ENCODE measurements around the gene ZNF492.
"Not testable (repeated sequence)": the region's sequence is repeated elsewhere in the genome, so short reads cannot be mapped to it uniquely, and the experiment has no call there.

Gene ZNF492

DNA sequence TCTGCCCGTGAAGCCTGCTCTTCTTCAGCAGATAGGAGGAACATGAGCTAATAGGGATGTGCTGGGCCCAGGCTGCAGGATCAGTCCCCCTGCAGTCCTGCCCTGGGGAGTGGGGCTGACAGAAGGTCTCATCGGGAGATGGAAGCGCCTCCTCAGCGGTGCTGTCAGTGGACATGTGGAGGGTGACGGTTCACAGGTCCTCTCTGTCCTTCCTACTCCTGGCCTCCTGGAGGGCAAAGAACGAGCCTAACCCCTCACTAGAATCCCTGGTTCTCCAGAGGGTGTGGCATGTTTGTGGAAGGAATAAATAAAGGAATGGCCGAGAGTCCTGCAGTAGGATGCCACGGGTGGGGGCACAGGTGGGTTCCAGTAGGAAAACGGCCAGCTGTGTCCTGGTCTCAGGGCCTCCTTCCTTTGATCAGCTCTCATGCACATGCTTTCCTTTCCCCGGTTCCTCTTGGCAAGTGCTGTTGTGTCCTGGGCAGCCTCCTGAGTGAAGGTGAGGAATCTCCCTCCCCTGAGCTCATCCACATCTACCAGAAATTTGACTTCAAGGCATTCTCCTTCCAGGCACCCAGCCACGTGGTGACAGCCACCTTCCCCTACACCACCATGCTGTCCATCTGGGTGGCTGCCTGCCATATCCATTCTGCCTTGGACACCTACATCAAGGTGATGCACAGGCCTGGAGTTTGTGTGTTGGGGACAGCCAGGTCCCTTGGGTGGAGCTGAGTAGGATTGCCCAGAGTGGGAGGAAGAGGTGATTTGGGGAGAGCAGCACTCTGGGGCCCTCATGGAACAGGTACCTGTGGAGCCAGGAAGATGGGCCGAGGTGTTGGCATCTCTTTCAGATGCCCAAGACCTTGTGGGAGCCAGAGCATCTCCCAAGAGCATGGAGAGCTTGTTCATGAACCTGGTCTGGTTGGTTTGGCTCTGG lies 28.6 kb upstream of the ZNF492 start:
- Histone ChIP-seq H3K9ac (ENCODE audit: low read length in 2 of 2) (no peak overlapping the region), H3K36me3 (ENCODE audit: control insufficient read depth in 2 of 2, insufficient read depth in 2 of 2, low read length in 2 of 2) (no peaks in the 10 kb centered on the region), H3K27me3 (ENCODE audit: control insufficient read depth in 1 of 2, insufficient read depth in 2 of 2, low read length in 2 of 2) (peaks cover 0 to 5% of the 10 kb centered on the region in 2 donors), H3K4me3 (ENCODE audit: low read length in 2 of 2) (no peak overlapping the region), H3K9me3 (ENCODE audit: control insufficient read depth in 2 of 2, low read length in 2 of 2) (peaks cover 0 to 4% of the 10 kb centered on the region in 2 donors), H3K27ac (ENCODE audit: low read length) (no peak overlapping the region), H3K4me1 (ENCODE audit: control insufficient read depth, insufficient read depth, low read length) (no peaks in the 10 kb centered on the region)

DNA sequence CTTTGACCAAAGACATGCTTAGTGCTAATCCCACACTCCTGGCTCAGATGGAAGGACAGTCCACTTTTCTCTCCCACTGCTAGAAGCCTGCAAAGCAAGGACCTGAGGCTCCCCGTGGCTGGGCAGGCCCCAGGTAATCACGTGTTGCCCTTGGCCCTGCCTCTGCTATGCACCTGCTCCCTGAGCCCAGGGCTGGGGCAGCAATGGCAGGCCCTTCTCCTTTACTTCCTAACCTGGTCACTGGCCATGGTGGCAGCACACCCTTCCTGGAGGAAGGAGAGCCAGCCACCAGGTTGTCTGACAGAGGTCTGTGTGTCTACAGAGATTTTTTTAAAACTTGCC lies 27.9 kb upstream of the ZNF492 start:
- Histone ChIP-seq H3K27me3 (ENCODE audit: control insufficient read depth in 1 of 2, insufficient read depth in 2 of 2, low read length in 2 of 2) (peaks cover 0 to 5% of the 10 kb centered on the region in 2 donors), H3K9me3 (ENCODE audit: control insufficient read depth in 2 of 2, low read length in 2 of 2) (peaks cover 0 to 4% of the 10 kb centered on the region in 2 donors), H3K9ac (ENCODE audit: low read length in 2 of 2) (no peak overlapping the region), H3K27ac (ENCODE audit: low read length) (no peak overlapping the region), H3K36me3 (ENCODE audit: control insufficient read depth in 2 of 2, insufficient read depth in 2 of 2, low read length in 2 of 2) (no peaks in the 10 kb centered on the region), H3K4me3 (ENCODE audit: low read length in 2 of 2) (no peak overlapping the region), H3K4me1 (ENCODE audit: control insufficient read depth, insufficient read depth, low read length) (no peaks in the 10 kb centered on the region)

DNA sequence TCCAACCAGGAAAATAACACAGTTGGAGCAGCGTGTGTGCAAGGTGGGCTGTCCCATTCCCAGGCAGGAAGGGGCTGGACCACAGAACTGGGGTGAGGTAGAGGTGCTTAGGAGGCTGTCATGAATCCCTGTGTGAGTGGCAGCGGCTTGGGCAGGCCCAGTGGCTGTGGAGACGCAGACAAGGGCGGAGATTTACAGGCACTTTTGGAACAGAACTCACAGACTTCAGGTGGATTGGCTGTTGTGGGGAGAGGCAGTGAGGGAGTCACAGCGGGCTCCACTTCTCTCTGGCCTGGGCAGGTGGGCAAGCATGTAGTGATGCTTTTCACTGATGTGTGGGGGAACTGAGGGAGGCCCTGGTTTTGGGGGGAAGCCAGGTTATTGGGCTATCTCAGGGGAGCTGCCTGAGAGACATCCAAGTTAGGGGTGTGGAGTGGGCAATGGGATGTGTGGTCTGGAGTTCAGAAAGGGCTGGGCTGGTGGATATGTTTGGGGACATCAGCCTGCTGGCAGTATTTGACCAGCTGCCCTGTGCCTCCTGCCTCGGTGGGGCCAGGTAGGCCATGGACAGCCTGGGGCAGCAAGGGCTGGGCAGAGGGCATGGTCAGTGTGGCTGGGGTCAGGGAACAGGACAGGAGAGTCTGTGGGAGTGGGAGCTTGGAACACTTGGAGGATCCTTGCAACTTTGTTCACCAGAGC lies 27.0 kb upstream of the ZNF492 start:
- H3K9me3 ChIP-seq (ENCODE audit: control insufficient read depth in 2 of 2, low read length in 2 of 2): peaks cover 0 to 4% of the 10 kb centered on the region in 2 donors
- H3K27ac ChIP-seq (ENCODE audit: low read length): no peak overlapping the region
- H3K4me1 ChIP-seq (ENCODE audit: control insufficient read depth, insufficient read depth, low read length): no peaks in the 10 kb centered on the region
- H3K4me3 ChIP-seq (ENCODE audit: low read length in 2 of 2): no peak overlapping the region
- H3K9ac ChIP-seq (ENCODE audit: low read length in 2 of 2): no peak overlapping the region
- H3K36me3 ChIP-seq (ENCODE audit: control insufficient read depth in 2 of 2, insufficient read depth in 2 of 2, low read length in 2 of 2): no peaks in the 10 kb centered on the region
- H3K27me3 ChIP-seq (ENCODE audit: control insufficient read depth in 1 of 2, insufficient read depth in 2 of 2, low read length in 2 of 2): peaks cover 0 to 5% of the 10 kb centered on the region in 2 donors

DNA sequence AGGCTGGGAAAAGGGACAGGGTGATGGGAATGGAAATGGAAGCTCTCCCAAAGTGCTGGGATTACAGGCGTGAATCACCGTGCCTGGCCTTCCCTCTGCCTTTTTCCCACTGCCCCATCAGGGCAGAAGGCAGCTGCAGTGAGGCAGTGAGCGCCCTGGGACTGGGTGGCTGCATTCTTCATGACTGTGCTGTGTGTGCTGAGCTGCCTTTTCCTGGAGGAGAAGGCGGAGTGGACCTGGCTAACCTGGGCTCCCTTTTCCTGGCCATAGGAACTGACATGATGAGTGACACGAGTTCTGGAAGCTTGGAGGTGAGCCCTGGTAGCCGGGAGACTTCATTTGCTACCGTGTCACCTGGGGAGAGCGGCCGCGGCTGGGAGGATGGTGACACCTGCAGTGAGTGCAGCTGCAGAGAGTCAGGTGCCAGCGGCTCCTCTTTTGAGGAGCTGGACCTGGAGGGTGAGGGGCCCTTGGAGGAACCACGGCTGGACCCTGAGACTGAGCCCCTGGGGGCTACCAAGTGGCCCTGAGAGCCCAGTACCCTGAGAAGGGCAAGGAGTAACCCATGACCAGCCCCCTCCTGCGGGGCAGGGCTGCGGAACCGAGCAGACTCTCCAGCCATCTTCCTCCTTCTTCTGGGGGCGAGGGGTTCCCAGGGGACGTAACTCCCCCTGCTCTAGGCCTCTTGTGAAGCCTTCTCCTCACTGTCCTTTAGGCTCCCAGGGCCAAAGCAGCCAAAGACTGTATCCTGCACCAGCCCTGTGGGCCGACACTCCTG lies 26.3 kb upstream of the ZNF492 start:
- no peaks in the 10 kb centered on the region for H3K36me3 ChIP-seq (ENCODE audit: control insufficient read depth in 2 of 2, insufficient read depth in 2 of 2, low read length in 2 of 2)
- H3K9ac ChIP-seq (ENCODE audit: low read length in 2 of 2): no peak overlapping the region
- H3K9me3 ChIP-seq (ENCODE audit: control insufficient read depth in 2 of 2, low read length in 2 of 2): peaks cover 0 to 4% of the 10 kb centered on the region in 2 donors
- no peaks in the 10 kb centered on the region for H3K4me1 ChIP-seq (ENCODE audit: control insufficient read depth, insufficient read depth, low read length)
- peaks cover 0 to 5% of the 10 kb centered on the region in 2 donors for H3K27me3 ChIP-seq (ENCODE audit: control insufficient read depth in 1 of 2, insufficient read depth in 2 of 2, low read length in 2 of 2)
- H3K27ac ChIP-seq (ENCODE audit: low read length): no peak overlapping the region
- no peak overlapping the region for H3K4me3 ChIP-seq (ENCODE audit: low read length in 2 of 2)

DNA sequence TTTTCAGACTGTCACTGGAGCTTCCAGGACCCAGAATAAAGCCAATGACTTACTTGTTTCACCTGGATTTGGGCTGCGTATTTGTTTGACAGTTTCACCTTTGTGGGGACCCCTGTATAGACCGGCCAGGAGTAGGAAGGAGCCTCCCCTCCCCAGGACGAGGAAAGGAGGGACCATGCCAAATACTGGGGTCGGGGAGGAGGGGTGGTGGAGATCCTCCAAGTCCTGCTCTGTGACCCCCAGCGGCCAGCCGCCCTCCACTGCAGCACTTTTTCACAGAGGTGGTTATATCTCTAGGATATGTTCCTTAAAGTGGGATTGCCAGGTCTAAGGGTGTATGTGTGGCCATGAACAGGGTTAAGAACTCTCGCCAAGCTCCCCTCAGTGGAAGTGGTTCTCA lies 25.7 kb upstream of the ZNF492 start:
- H3K27ac ChIP-seq (ENCODE audit: low read length): no peak overlapping the region
- H3K9ac ChIP-seq (ENCODE audit: low read length in 2 of 2): no peak overlapping the region
- peaks cover 0 to 5% of the 10 kb centered on the region in 2 donors for H3K27me3 ChIP-seq (ENCODE audit: control insufficient read depth in 1 of 2, insufficient read depth in 2 of 2, low read length in 2 of 2)
- H3K4me1 ChIP-seq (ENCODE audit: control insufficient read depth, insufficient read depth, low read length): no peaks in the 10 kb centered on the region
- peaks cover 0 to 4% of the 10 kb centered on the region in 2 donors for H3K9me3 ChIP-seq (ENCODE audit: control insufficient read depth in 2 of 2, low read length in 2 of 2)
- H3K36me3 ChIP-seq (ENCODE audit: control insufficient read depth in 2 of 2, insufficient read depth in 2 of 2, low read length in 2 of 2): no peaks in the 10 kb centered on the region
- no peak overlapping the region for H3K4me3 ChIP-seq (ENCODE audit: low read length in 2 of 2)

DNA sequence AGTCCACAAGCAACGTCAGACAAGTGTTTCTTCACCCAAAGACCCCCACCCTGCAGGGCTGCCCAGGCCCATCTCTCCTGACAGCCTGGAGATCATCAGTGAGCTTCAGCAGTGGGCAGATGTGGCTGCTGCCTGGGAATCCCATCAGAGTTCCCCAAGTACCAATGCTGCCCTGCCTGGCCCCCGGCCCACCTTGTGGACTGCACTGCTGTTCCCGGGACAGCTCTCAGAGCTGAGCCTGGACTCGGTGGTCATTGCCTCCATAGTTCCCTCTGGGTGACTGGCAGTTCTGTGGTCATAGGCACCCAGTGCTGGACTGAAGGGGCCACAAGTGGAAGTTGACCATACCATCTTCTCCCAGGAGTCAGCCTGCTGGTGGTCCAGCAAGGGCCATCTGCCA lies 24.5 kb upstream of the ZNF492 start:
- Histone ChIP-seq H3K9me3 (ENCODE audit: control insufficient read depth in 2 of 2, low read length in 2 of 2) (peaks cover 0 to 4% of the 10 kb centered on the region in 2 donors), H3K36me3 (ENCODE audit: control insufficient read depth in 2 of 2, insufficient read depth in 2 of 2, low read length in 2 of 2) (no peaks in the 10 kb centered on the region), H3K27me3 (ENCODE audit: control insufficient read depth in 1 of 2, insufficient read depth in 2 of 2, low read length in 2 of 2) (peaks cover 0 to 5% of the 10 kb centered on the region in 2 donors), H3K4me1 (ENCODE audit: control insufficient read depth, insufficient read depth, low read length) (no peaks in the 10 kb centered on the region), H3K9ac (ENCODE audit: low read length in 2 of 2) (no peak overlapping the region), H3K4me3 (ENCODE audit: low read length in 2 of 2) (no peak overlapping the region), H3K27ac (ENCODE audit: low read length) (no peak overlapping the region)

DNA sequence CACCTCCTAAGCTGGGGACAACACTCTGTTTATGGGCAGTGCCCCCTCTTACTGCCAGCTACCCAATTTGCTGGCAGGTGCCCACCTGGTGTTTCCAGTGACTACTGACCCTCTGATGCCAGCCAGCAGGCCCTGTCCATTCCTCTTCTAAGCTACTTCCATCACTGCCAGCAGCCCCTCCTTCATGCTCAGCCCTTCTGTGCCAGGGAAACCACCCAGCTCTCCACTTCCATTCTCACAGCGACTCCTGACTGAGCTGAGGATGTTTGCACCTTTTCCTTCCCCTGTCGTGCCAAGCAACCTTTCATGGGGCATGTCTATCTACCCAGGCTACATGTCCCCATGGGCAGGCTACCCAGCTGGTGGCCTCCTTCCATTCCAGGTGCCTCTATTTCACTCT lies 24.0 kb upstream of the ZNF492 start:
- Histone ChIP-seq H3K27ac (ENCODE audit: low read length) (no peak overlapping the region), H3K27me3 (ENCODE audit: control insufficient read depth in 1 of 2, insufficient read depth in 2 of 2, low read length in 2 of 2) (peaks cover 0 to 3% of the 10 kb centered on the region in 2 donors), H3K36me3 (ENCODE audit: control insufficient read depth in 2 of 2, insufficient read depth in 2 of 2, low read length in 2 of 2) (no peaks in the 10 kb centered on the region), H3K9ac (ENCODE audit: low read length in 2 of 2) (no peak overlapping the region), H3K4me1 (ENCODE audit: control insufficient read depth, insufficient read depth, low read length) (no peaks in the 10 kb centered on the region), H3K9me3 (ENCODE audit: control insufficient read depth in 2 of 2, low read length in 2 of 2) (peaks cover 0 to 4% of the 10 kb centered on the region in 2 donors), H3K4me3 (ENCODE audit: low read length in 2 of 2) (no peak overlapping the region)

DNA sequence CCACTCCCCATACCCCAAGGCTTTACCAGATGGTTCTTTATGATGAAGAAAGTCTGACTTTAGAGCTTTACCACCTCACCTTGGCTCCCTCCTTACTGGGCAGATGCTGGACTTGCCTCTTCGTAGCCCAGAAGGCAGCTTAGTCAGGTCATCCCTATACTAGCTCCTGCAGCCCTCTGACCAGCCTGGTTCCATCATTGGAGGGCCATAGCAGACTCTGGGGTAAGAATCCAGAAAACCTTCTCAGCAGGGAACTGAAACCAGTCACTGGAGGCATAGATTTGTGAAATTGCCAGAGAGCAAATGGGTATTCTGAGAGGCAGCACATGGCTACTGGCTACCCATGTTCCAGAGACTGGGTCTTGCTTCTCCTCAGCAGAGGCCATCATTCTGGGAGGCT lies 21.8 kb upstream of the ZNF492 start:
- H3K4me3 ChIP-seq (ENCODE audit: low read length in 2 of 2): no peak overlapping the region
- H3K27me3 ChIP-seq (ENCODE audit: control insufficient read depth in 1 of 2, insufficient read depth in 2 of 2, low read length in 2 of 2): peaks cover 0 to 3% of the 10 kb centered on the region in 2 donors
- H3K9me3 ChIP-seq (ENCODE audit: control insufficient read depth in 2 of 2, low read length in 2 of 2): no peaks in the 10 kb centered on the region
- no peaks in the 10 kb centered on the region for H3K36me3 ChIP-seq (ENCODE audit: control insufficient read depth in 2 of 2, insufficient read depth in 2 of 2, low read length in 2 of 2)
- peaks cover under 1% of the 10 kb centered on the region for H3K4me1 ChIP-seq (ENCODE audit: control insufficient read depth, insufficient read depth, low read length)
- no peak overlapping the region for H3K9ac ChIP-seq (ENCODE audit: low read length in 2 of 2)
- H3K27ac ChIP-seq (ENCODE audit: low read length): no peak overlapping the region

DNA sequence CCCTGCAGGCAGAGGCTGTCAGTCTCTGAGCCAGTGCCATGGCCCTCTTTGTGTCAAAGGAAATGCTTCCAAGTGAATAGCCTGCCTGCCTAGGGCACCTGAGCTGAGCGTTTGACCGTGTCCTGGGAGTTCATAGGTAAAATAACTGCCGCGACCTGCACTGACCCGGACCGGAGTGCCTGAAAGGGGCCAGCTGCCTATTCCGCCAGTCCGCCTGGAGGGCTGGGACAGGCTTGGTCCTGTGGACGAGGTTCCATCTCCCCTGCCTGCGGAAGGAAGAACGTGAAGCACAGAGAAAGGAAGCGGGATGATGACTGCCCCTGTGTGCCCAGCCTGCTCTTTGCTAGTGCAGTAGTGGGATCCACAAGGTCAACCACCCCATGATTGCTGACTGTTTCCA lies 17.5 kb upstream of the ZNF492 start:
- Histone ChIP-seq H3K36me3 (ENCODE audit: control insufficient read depth in 2 of 2, insufficient read depth in 2 of 2, low read length in 2 of 2) (no peaks in the 10 kb centered on the region), H3K9ac (ENCODE audit: low read length in 2 of 2) (no peak overlapping the region), H3K27me3 (ENCODE audit: control insufficient read depth in 1 of 2, insufficient read depth in 2 of 2, low read length in 2 of 2) (peaks cover 0 to 4% of the 10 kb centered on the region in 2 donors), H3K4me1 (ENCODE audit: control insufficient read depth, insufficient read depth, low read length) (peaks cover 2% of the 10 kb centered on the region), H3K4me3 (ENCODE audit: low read length in 2 of 2) (no peak overlapping the region), H3K27ac (ENCODE audit: low read length) (no peak overlapping the region), H3K9me3 (ENCODE audit: control insufficient read depth in 2 of 2, low read length in 2 of 2) (no peaks in the 10 kb centered on the region)

DNA sequence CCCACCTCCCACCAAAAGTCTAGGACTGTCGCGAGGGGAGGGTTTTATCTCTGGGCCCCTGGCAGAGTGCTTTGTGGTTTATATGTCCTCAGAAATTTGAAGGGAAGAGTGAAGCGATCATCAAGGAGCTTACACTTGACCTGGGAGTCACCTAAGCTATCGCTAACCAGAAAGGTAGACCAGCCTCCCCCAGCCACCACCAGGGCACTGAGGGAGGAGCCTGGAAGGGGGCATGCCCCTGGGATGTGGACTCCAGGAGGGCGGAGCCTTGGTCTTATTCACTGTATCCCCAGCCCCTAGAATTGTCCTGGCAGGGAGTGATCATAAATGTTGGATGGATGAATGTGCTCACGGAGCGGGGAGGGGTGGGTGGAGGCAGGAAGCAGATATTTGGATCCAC lies 16.9 kb upstream of the ZNF492 start:
- not testable (repeated sequence) for H3K4me1 ChIP-seq (ENCODE audit: control insufficient read depth, insufficient read depth, low read length); H3K36me3 ChIP-seq (ENCODE audit: control insufficient read depth in 2 of 2, insufficient read depth in 2 of 2, low read length in 2 of 2); H3K27me3 ChIP-seq (ENCODE audit: control insufficient read depth in 1 of 2, insufficient read depth in 2 of 2, low read length in 2 of 2); H3K9ac ChIP-seq (ENCODE audit: low read length in 2 of 2); H3K27ac ChIP-seq (ENCODE audit: low read length); H3K4me3 ChIP-seq (ENCODE audit: low read length in 2 of 2); H3K9me3 ChIP-seq (ENCODE audit: control insufficient read depth in 2 of 2, low read length in 2 of 2)
